Measurements from ENCODE around the gene DGKQ.

DGKQ gene

GRCh38 chr4:963276-964225 is 9.8 kb downstream of the DGKQ start:
- no peak for DNase-seq (ENCODE audit: low spot score)
- FAIRE-seq: no peak

DNA sequence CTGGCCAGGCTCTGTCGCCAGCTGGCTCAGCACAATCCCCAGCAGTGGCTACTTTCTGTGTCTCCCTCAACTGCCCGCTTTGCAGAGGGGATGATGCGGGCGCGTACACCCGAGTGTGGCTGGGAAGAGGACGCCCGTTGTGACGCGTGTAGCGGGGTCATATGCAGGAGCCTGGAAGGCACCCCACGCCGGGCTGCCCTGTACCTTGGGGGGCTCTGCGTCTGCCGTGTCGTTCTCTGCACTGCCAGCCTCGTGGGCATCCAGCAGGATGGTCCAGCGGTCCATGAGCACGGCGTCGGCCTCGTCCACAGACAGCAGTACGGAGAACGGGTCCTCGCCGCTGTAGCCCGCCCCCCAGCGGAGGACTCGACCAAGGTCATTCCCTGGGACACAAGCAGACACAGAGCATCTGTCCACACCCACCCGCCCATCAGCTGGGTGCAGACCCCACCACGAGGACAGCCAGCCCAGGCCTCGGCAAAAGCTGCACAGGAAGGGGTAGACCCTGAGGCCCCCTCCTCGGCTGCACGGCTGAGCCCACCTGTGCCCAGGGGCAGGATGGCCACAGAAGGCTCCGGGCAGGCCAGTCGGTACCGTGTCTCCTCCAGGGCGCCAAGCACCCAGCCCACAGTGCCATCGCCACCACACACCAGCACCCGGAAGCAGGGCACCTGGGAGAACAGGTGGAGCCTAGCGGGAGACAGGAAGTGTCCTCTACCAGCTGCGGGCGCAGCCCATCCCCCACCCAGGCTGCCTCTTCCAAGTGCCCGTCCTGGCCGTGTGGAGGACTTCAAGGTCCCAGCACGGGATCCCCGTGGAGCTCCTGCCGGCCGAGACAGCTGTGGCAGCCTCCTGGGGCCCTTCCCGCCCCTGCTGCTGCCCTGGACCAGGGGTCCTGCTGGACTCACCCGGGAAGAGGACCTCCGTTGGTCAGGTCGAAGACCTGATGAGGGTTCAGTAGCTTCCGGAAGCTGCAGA is 10.8 kb downstream of the DGKQ start:
- FAIRE-seq (no peak), DNase-seq (ENCODE audit: low spot score) (no peak)

GRCh38 chr4:961351-962230 is 11.8 kb downstream of the DGKQ start:
- FAIRE-seq (no peak), DNase-seq (ENCODE audit: low spot score) (no peak)

DNA sequence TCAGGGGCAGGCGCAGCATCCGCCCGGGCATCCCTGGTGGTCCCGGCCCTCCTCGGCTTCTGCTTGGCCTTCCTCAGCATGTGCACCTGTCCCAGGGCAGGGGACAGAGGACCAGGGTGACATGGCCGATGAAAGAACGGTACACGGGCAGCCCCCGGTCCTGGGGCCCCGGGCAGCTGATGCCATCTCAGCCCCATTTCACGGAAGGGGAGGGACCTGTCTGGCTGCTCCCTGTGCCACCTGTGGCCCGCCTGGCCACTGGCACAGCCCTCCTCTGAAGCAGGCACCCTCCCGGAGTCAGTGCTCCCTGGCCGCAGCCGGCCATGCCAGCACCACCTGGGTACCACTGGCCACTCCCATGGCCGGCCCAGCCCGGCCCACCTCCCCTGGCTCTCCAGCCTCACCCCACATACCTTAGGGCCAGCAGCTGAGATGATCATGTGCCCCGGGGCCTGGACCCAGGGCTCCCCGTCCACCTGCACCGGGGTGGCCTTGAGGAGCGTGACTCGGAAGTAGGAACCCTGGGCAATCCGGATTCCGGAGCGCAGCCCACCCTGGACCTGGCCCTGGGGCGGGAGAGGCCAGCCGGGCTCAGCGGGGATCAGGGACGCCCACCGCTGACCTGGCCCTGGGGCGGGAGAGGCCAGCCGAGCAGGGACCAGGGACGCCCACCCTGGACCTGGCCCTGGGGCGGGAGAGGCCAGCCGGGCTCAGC is 12.6 kb downstream of the DGKQ start:
- no peak for FAIRE-seq
- DNase-seq (ENCODE audit: low spot score): no peak

DNA sequence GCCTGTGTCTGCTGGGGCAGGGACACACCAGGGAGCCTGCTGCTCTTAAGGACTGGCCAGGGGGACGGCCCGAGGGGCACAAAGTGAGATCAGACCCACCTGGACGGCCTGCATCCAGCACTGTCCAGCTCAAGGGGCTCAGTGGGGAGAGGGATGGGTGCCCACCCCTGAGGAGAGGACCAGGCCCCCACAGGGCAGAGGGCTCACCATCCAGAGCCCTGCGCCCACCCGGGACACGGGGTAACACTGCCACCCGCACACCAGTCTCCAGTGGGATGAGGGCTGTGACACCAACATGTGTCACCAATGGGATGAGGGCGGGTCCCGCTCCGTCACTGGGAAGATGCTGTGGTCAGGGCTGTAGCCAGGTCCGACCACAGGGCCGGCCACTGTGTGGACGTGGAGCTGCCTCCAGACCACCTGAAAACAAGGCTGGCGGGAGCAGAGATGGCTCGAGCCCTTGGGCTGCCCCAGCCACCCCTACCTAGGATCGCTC is 13.2 kb downstream of the DGKQ start:
- no peak for FAIRE-seq
- no peak for DNase-seq (ENCODE audit: low spot score)

GRCh38 chr4:959338-960139 is 13.8 kb downstream of the DGKQ start:
- DNase-seq (ENCODE audit: low spot score) (no peak), FAIRE-seq (no peak)

DNA sequence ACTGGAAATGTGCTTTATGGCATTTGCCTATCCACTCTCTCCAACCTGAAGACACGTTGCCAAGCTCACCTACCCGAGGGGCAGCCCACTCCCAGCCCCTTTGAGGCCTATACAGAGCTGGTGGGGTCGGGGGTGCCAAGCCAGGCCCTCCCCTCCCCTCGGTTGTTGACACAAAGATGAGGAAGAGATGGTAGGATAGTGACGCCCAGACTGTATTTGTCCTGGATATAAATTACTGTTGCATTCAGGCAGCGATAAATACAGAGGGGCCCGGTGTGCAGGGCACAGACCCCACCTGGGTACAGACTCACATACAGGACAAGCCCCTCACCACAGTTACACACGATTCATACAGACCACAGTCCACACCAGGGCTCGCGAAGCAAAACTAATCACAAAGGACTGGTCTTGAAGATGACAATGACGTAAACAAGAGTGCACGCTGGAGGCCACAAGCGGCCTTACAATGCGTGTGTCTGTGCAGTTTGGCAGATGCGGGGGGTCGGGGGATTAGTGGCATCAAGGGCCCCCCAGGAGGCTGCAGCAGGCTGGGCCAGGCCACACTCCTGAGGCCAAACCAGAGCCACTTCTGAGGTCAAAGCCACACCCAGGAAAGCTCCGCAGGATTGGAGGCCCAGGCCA is 14.6 kb downstream of the DGKQ start:
- DNase-seq (ENCODE audit: low spot score) (no peak), FAIRE-seq (no peak)

GRCh38 chr4:958314-958665 is 15.1 kb downstream of the DGKQ start:
- FAIRE-seq (no peak), DNase-seq (ENCODE audit: low spot score) (no peak)

- no peak for FAIRE-seq
- no peak for DNase-seq (ENCODE audit: low spot score)
Measured at GRCh38 chr4:957581-958313, 15.6 kb downstream of the DGKQ start.

DNA sequence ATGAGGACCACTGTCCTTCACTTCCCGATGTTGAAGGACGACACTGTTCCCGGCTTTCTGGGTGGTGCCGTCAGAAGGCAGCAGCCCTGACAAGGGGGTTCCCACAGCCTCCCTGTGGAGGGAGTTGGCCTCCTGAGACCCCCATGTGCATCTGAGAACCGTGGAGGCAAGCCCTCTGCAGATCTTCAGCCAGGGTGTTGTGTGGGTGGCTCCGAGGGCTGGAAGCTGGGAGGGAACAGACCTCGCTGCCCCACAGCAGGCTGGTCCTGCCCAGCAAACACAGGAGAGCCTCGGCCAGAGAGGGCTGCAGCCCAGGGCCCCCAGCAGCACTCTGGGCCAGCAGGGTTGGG is 16.2 kb downstream of the DGKQ start:
- no peak for DNase-seq (ENCODE audit: low spot score)
- no peak for FAIRE-seq

- FAIRE-seq: no peak
- no peak for DNase-seq (ENCODE audit: low spot score)
Measured at GRCh38 chr4:956531-957230, 16.7 kb downstream of the DGKQ start.

GRCh38 chr4:955931-956381 is 17.4 kb downstream of the DGKQ start:
- FAIRE-seq (no peak), DNase-seq (ENCODE audit: low spot score) (no peak)

DNA sequence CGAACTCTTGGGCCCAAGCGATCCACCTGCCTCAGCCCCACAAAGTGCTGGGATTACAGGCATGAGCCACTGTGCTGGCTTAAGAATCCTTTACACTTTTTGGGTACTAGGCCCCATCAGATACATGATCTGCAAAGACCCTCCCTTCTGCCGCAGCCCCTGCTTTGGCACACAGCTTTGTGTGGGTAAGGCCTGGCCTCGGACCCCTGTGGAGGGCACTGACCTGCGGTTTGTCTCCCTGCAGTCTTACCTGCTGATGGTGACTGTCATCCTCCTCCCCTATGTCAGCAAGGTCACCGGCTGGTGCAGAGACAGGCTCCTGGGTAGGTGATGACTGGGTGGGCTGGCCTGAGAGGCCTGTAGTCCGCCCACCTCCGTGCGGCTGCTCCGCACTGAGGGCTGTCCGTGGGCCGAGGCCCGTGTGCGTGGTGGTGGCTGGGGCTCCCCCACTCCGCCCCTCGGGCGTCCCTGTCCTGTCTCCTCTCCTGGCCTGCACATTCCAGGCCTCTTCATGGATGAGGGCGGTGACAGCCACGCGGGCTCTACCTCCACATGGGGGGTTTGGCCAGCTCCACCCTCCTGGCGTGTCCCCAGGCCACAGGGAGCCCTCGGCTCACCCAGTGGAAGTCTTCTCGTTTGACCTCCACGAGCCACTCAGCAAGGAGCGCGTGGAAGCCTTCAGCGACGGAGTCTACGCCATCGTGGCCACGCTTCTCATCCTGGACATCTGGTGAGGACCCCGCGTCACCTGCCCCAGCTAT is 18.0 kb downstream of the DGKQ start:
- no peak for FAIRE-seq
- no peak for DNase-seq (ENCODE audit: low spot score)

DNA sequence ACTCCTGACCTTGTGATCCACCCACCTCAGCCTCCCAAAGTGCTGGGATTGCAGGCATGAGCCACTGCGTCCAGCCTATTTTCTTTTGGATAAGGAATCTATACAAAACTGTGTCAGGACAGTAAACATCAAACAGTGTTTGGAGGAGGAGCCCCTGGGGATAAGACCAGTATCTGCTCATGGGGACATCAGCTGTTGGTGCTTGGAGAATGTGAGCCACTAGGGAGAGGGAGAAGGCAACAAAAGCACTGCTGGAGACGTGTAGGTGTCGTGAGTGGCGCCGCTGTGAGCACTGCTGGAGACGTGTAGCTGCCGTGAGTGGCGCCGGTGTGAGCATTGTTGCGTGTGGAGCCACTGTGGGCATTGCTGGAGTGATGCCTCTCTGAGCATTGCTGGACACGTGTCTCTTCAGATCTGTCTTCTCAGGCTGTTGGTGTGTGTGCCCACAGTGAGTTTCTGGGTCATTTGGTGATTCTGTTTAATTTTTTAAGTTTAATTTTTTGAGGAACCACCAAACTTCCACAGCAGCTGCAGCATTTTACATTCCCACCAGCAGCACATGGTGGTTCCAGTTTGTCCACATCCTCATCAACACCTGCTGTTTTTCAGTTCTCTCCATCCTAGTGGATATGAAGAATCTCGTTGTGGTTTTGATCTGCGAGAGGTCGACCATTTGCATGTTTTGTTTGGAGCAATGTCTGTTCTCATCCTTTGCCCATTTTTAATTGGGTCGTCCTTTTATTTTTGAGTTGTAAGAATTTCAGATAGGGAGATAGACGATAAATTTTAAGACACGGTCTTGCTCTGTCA is 19.0 kb downstream of the DGKQ start:
- no peak for DNase-seq (ENCODE audit: low spot score)
- FAIRE-seq: no peak

DNA sequence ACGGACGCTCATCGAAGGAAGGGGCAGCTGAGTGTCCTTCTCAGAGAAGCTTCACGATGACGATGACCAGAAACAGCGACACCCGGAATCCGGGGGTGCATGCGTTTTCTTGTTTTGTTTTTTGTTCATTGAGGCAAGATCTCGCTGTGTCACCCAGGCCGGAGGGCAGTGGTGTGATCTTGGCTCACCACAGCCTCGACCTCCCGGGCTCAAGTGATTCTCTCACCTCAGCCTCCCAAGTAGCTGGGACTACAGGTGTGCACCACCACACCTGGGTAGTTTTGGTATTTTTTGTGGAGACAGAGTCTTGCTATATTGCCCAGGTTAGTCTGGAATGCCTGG is 19.8 kb downstream of the DGKQ start:
- FAIRE-seq (no peak), DNase-seq (ENCODE audit: low spot score) (no peak)

- no peak for DNase-seq (ENCODE audit: low spot score)
- no peak for FAIRE-seq
Measured at GRCh38 chr4:952881-953573, 20.3 kb downstream of the DGKQ start.

All from urothelium cell line (cell line).